Osteoblast (primary cell): ENCODE measurements around the gene MMP23B. TPM values are rescaled to one million over a fixed set of nuclear protein-coding genes. Genes with fewer than 3 reads are reported as not detected.
A peak's percentile ranks its signal among the peaks of the same experiment; 100 is the strongest.

Experiments
- DNase-seq: peaks from one replicate; pipeline ENCODE4 v3.0.0; 2011; ENCODE audit warnings: low spot score, mixed read lengths; ENCODE audit not compliant: insufficient read length; ENCODE audit errors: missing footprints
- H2AFZ ChIP-seq: 2 replicates; pipeline ENCODE4 v1.6.0; 2011; ENCODE audit warnings: mild to moderate bottlenecking, low read length
- H3K27ac ChIP-seq: 2 replicates; pipeline ENCODE4 v1.5.1; 2011; ENCODE audit warnings: mild to moderate bottlenecking, low read depth, low read length, moderate library complexity
- H3K27me3 ChIP-seq: 2 replicates; pipeline ENCODE4 v1.6.0; 2012; ENCODE audit warnings: mild to moderate bottlenecking, control low read depth, inconsistent platforms, low read length, moderate library complexity; ENCODE audit not compliant: insufficient read depth
- H3K36me3 ChIP-seq: 2 replicates; pipeline ENCODE4 v1.5.1; 2011; ENCODE audit warnings: mild to moderate bottlenecking, low read length, control low read depth, moderate library complexity; ENCODE audit not compliant: insufficient read depth
- H3K4me1 ChIP-seq: 2 replicates; pipeline ENCODE4 v1.5.1; 2011; ENCODE audit warnings: mild to moderate bottlenecking, low read length, control low read depth, moderate library complexity; ENCODE audit not compliant: insufficient read depth
- H3K4me2 ChIP-seq: 2 replicates; pipeline ENCODE4 v1.6.0; 2011; ENCODE audit warnings: mild to moderate bottlenecking, low read length; ENCODE audit not compliant: insufficient read depth
- H3K4me3 ChIP-seq: fragments of 200-600 bp; sonication (generic); 3 replicates; pipeline ENCODE4 v1.5.1; 2012; ENCODE audit warnings: mild to moderate bottlenecking, low read length, inconsistent platforms; ENCODE audit not compliant: insufficient read depth
- H3K79me2 ChIP-seq: 2 replicates; pipeline ENCODE4 v1.6.0; 2012; ENCODE audit warnings: mild to moderate bottlenecking, low read length, control low read depth, inconsistent platforms; ENCODE audit not compliant: insufficient read depth
- H3K9me3 ChIP-seq: 2 replicates; pipeline ENCODE4 v1.5.1; 2011; ENCODE audit warnings: low read depth, low read length, control low read depth
- H4K20me1 ChIP-seq: 2 replicates; pipeline ENCODE4 v1.6.0; 2012; ENCODE audit warnings: mild to moderate bottlenecking, low read length, control low read depth; ENCODE audit not compliant: insufficient read depth
- CTCF ChIP-seq: IDR thresholded peaks from 2 replicates; pipeline ENCODE4 v1.5.1; 2011; ENCODE audit warnings: mild to moderate bottlenecking, low read depth, low read length, moderate library complexity; ENCODE audit errors: extremely low read depth
- total RNA-seq: library from RNA; depleted of rRNA; stranded (reverse); fragments of >200 nt; gene quantifications from 2 replicates; pipeline ENCODE4 v1.2.3, GENCODE V29; 2012

MMP23B gene
- total RNA-seq, 1 donor = 1.1 TPM

GRCh38 chr1:1618396-1619068, 13.4 kb upstream of the MMP23B start:
- H3K4me2 ChIP-seq = no peak overlapping the region
- H3K27ac ChIP-seq = no peak overlapping the region
- DNase-seq = peak; percentile 89
- H3K4me3 ChIP-seq = no peak overlapping the region
- H3K9me3 ChIP-seq = no peaks in the 10 kb centered on the region
- H3K4me1 ChIP-seq = peaks cover 23% of the 10 kb centered on the region
- TF ChIP-seq CTCF = no peak
- peaks cover 46% of the 10 kb centered on the region for H4K20me1 ChIP-seq
- H3K79me2 ChIP-seq = peaks cover 40% of the 10 kb centered on the region
- no peak overlapping the region for H2AFZ ChIP-seq
- H3K27me3 ChIP-seq = no peaks in the 10 kb centered on the region
- peaks cover 4% of the 10 kb centered on the region for H3K36me3 ChIP-seq

GRCh38 chr1:1619917-1620361, 12.0 kb upstream of the MMP23B start:
- peak; percentile 23 for TF ChIP-seq CTCF
- H4K20me1 ChIP-seq = peaks cover 32% of the 10 kb centered on the region
- DNase-seq = peak; percentile 91

GRCh38 chr1:1620433-1621139, 11.4 kb upstream of the MMP23B start:
- H3K27ac ChIP-seq = no peak overlapping the region
- no peak overlapping the region for H3K4me2 ChIP-seq
- no peak for TF ChIP-seq CTCF
- no peaks in the 10 kb centered on the region for H3K9me3 ChIP-seq
- H3K36me3 ChIP-seq = peaks cover 4% of the 10 kb centered on the region
- H3K4me1 ChIP-seq = peaks cover 11% of the 10 kb centered on the region
- no peaks in the 10 kb centered on the region for H3K27me3 ChIP-seq
- H3K79me2 ChIP-seq = peaks cover 29% of the 10 kb centered on the region
- H4K20me1 ChIP-seq = peaks cover 30% of the 10 kb centered on the region
- no peak overlapping the region for H3K4me3 ChIP-seq
- H2AFZ ChIP-seq = no peak overlapping the region
- DNase-seq = peak; percentile 76

More at GRCh38 chr1:1619917-1620361, 12.0 kb upstream of the MMP23B start:
- Histone ChIP-seq H2AFZ (no peak overlapping the region), H3K4me3 (no peak overlapping the region), H3K79me2 (peaks cover 31% of the 10 kb centered on the region), H3K27me3 (no peaks in the 10 kb centered on the region), H3K4me1 (peaks cover 11% of the 10 kb centered on the region), H3K27ac (no peak overlapping the region), H3K4me2 (no peak overlapping the region), H3K9me3 (no peaks in the 10 kb centered on the region), H3K36me3 (peaks cover 4% of the 10 kb centered on the region)
